GM10248 (cell line): ENCODE data around the gene CHRNA4.

Experiments used
- CTCF ChIA-PET: fragments of 300-600 bp; sonication (Branson Sonifier 250); formaldehyde crosslinking; extraction: SDS; loops from one replicate; lab custom pipeline; 2021; ENCODE audit warnings: antibody characterized with exemption; lab: Yijun Ruan, JAX
- POLR2A ChIA-PET: fragments of 350-650 bp; sonication (Branson Sonifier 250); formaldehyde crosslinking; extraction: SDS; loops from one replicate; lab custom pipeline; 2020; ENCODE audit warnings: antibody characterized with exemption; lab: Yijun Ruan, JAX
- DNase-seq: peaks from one replicate; pipeline ENCODE4 v3.0.0; 2012; ENCODE audit errors: extremely low spot score
- TF ChIP-seq, protein P1 (sequence below): IDR thresholded peaks from 2 replicates; pipeline ENCODE4 v1.5.1; 2012; ENCODE audit warnings: mild to moderate bottlenecking, low read depth; ENCODE audit errors: extremely low read depth, missing control alignments, control extremely low read depth

Gene CHRNA4

GRCh38 chr20:63360850-63361518 is at the start of gene CHRNA4:
CHRNA4 (minus strand) TSS chr20:63361349; CDS start chr20:63361165, 184 bp downstream.
- TF ChIP-seq, protein P1, sequence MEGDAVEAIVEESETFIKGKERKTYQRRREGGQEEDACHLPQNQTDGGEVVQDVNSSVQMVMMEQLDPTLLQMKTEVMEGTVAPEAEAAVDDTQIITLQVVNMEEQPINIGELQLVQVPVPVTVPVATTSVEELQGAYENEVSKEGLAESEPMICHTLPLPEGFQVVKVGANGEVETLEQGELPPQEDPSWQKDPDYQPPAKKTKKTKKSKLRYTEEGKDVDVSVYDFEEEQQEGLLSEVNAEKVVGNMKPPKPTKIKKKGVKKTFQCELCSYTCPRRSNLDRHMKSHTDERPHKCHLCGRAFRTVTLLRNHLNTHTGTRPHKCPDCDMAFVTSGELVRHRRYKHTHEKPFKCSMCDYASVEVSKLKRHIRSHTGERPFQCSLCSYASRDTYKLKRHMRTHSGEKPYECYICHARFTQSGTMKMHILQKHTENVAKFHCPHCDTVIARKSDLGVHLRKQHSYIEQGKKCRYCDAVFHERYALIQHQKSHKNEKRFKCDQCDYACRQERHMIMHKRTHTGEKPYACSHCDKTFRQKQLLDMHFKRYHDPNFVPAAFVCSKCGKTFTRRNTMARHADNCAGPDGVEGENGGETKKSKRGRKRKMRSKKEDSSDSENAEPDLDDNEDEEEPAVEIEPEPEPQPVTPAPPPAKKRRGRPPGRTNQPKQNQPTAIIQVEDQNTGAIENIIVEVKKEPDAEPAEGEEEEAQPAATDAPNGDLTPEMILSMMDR = no peak
- ChIA-PET POLR2A (no interaction called here), CTCF (no interaction called here)
- DNase-seq = no peak

DNA sequence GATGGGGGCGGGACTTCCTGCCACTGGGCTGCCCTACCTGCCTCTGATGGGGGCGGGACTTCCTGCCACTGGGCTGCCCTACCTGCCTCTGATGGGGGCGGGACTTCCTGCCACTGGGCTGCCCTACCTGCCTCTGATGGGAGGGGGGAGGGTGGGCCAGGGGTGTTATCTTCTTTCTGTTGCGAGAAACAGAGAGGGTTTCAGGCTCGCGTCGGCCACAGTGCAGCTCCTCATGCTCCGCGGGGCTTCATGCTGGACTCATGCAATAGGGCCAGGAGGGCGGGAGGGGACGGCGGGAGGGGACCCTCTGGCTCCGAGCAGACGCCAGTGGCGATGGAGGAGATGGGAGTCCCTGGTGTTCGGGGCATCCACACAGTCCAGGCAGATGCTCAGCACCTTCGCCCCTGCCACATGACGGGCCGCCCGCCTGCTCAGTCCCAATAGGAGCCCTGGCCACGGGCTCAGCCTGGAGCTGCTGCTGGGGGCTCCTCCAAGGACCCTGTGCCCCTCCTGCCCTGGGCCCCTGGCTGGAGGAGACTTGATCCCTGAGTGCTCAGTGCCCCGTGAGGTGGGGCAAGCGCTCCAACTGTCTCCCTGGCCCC is 48.8 kb upstream of the CHRNA4 start:
- TF ChIP-seq, protein P1 = no peak
- ChIA-PET CTCF (interaction anchor here (1.5 kb wide), 1 partner anchor 101 kb away, joined by 5 read pairs; no protein-coding TSS in a partner anchor), POLR2A (no interaction called here)
- DNase-seq = no peak

DNA sequence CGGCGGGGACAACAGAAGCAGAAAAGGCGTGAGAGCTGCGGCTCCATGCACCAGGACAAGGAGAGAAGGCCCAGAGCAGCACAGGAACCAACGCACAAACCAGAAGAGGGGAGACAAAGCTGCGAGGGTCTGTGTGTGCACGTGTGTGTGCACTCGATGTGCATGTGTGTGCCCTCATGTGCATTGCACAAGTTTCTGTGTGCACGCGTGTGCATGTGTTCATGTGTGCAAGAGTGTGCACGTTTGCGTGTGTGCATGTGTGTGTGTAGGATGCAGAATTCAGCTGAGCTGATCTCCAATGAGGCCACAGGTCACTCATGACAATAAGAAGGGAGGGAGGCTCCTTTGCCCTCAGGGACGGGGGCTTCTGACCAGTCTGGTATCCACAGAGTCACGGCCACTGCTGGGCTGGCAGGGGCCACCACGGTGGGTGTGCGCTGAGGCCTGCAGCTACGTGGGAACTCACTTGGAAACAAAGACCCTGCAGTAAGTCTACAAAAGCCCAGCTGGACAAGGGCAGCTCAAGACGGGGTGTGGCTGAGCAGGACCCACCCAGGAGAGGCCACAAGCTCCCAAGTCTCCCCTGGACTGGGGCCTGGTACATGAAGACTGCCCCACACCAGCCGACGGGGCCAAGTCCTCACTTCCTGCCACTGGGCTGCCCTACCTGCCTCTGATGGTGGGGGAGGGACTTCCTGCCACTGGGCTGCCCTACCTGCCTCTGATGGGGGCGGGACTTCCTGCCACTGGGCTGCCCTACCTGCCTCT is 48.1 kb upstream of the CHRNA4 start:
- ChIA-PET CTCF (interaction anchor here (1.5 kb wide), 1 partner anchor 100 kb away, joined by 5 read pairs; no protein-coding TSS in a partner anchor), POLR2A (no interaction called here)
- TF ChIP-seq, protein P1 = no peak
- no peak for DNase-seq

GRCh38 chr20:63408684-63409046 is 47.5 kb upstream of the CHRNA4 start:
- CTCF ChIA-PET = no interaction called here
- POLR2A ChIA-PET = no interaction called here

GRCh38 chr20:63407928-63408683 is 47.0 kb upstream of the CHRNA4 start:
- CTCF ChIA-PET = no interaction called here
- TF ChIP-seq, protein P1 = no peak
- POLR2A ChIA-PET = no interaction called here
- DNase-seq = no peak

More at GRCh38 chr20:63408684-63409046, 47.5 kb upstream of the CHRNA4 start:
- TF ChIP-seq, protein P1 = no peak
- no peak for DNase-seq
